SK-N-SH (cell line): Measurements from ENCODE around the gene NUAK2.
"Not testable (repeated sequence)": the region's sequence is repeated elsewhere in the genome, so short reads cannot be mapped to it uniquely, and the experiment has no call there.

ENCODE experiments used
- CHD2 ChIP-seq: fragments of 150-350 bp; IDR thresholded peaks from 2 replicates; pipeline ENCODE4 v1.6.1; 2018; ENCODE audit warnings: low read length; ENCODE audit not compliant: partially characterized antibody
- EP300 ChIP-seq, 2 experiments: IDR thresholded peaks; 2 replicates each; pipeline versions ENCODE4 v1.4.0 to v1.6.1; 2012; ENCODE audit warnings: borderline replicate concordance in 1 of 2, low read depth in 1 of 2, low read length in 1 of 2
- FOXJ3 ChIP-seq: sonication (generic); formaldehyde crosslinking; IDR thresholded peaks from 2 replicates; pipeline ENCODE4 v1.5.1; 2020; ENCODE audit warnings: mild to moderate bottlenecking, missing genetic modification reagents
- FOXM1 ChIP-seq: IDR thresholded peaks from 2 replicates; pipeline ENCODE4 v1.4.0; 2012; ENCODE audit warnings: low read depth, mild to moderate bottlenecking
- GATA2 ChIP-seq: sonication (generic); formaldehyde crosslinking; IDR thresholded peaks from 2 replicates; pipeline ENCODE4 v1.5.0; 2020; ENCODE audit warnings: mild to moderate bottlenecking, missing genetic modification reagents
- JUND ChIP-seq: IDR thresholded peaks from 2 replicates; pipeline ENCODE4 v1.4.0; 2012
- RAD21 ChIP-seq: IDR thresholded peaks from 2 replicates; pipeline ENCODE4 v1.6.1; 2012; ENCODE audit warnings: mild to moderate bottlenecking, low read length
- RFX5 ChIP-seq: IDR thresholded peaks from 2 replicates; pipeline ENCODE4 v1.6.1; 2012; ENCODE audit warnings: mild to moderate bottlenecking, improper control_type of control experiment, low read length
- RXRA ChIP-seq: IDR thresholded peaks from 2 replicates; pipeline ENCODE4 v1.4.0; 2012; ENCODE audit warnings: low read depth, mild to moderate bottlenecking, borderline replicate concordance
- TF ChIP-seq, protein P1 (sequence below): fragments of 200-600 bp; sonication (generic); IDR thresholded peaks from 2 replicates; pipeline ENCODE4 v1.6.1; 2017; ENCODE audit warnings: antibody characterized with exemption, mild to moderate bottlenecking, moderate library complexity
- TF ChIP-seq, protein P2 (sequence below): IDR thresholded peaks from 2 replicates; pipeline ENCODE4 v1.4.0; 2012; ENCODE audit warnings: low read depth, borderline replicate concordance
- TF ChIP-seq, protein P3 (sequence below): IDR thresholded peaks from 2 replicates; pipeline ENCODE4 v1.6.1; 2012; ENCODE audit warnings: mild to moderate bottlenecking, low read depth, low read length, moderate library complexity

DNA sequence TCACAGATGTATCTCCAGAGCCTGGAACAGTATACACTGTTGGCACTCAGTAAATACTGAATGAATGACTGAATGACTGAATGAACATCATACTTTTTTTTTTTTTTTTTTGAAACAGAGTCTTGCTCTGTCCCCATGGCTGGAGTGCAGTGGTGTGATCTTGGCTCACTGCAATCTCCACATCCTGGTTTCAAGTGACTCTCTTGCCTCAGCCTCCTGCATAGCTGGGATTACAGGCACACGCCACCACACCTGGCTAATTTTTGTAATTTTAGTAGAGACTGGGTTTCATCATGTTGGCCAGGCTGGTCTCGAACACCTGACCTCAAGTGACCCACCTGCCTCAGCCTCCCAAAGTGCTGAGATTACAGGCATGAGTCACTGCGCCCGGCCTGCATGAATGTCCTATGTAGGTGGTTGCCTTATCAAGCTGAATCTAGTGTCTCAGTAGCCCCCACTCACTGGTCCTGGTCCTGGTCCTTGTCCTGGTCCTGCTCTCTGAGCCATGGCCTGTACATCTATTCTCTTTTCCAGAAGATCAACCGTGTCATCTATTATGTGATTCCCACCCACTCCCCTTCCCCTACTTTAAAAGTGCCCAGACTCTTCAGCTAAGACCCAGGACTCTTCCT is 23.9 kb downstream of the NUAK2 start:
- not testable (repeated sequence) for TF ChIP-seq FOXJ3; JUND; EP300 (IDR thresholded peaks at IDR 0.05; ENCODE audit: borderline replicate concordance in 1 of 2, low read depth in 1 of 2, low read length in 1 of 2); RAD21; CHD2; RFX5; FOXM1; GATA2; RXRA
- TF ChIP-seq, protein P1, sequence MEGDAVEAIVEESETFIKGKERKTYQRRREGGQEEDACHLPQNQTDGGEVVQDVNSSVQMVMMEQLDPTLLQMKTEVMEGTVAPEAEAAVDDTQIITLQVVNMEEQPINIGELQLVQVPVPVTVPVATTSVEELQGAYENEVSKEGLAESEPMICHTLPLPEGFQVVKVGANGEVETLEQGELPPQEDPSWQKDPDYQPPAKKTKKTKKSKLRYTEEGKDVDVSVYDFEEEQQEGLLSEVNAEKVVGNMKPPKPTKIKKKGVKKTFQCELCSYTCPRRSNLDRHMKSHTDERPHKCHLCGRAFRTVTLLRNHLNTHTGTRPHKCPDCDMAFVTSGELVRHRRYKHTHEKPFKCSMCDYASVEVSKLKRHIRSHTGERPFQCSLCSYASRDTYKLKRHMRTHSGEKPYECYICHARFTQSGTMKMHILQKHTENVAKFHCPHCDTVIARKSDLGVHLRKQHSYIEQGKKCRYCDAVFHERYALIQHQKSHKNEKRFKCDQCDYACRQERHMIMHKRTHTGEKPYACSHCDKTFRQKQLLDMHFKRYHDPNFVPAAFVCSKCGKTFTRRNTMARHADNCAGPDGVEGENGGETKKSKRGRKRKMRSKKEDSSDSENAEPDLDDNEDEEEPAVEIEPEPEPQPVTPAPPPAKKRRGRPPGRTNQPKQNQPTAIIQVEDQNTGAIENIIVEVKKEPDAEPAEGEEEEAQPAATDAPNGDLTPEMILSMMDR, result not testable (repeated sequence)
- TF ChIP-seq, protein P2, sequence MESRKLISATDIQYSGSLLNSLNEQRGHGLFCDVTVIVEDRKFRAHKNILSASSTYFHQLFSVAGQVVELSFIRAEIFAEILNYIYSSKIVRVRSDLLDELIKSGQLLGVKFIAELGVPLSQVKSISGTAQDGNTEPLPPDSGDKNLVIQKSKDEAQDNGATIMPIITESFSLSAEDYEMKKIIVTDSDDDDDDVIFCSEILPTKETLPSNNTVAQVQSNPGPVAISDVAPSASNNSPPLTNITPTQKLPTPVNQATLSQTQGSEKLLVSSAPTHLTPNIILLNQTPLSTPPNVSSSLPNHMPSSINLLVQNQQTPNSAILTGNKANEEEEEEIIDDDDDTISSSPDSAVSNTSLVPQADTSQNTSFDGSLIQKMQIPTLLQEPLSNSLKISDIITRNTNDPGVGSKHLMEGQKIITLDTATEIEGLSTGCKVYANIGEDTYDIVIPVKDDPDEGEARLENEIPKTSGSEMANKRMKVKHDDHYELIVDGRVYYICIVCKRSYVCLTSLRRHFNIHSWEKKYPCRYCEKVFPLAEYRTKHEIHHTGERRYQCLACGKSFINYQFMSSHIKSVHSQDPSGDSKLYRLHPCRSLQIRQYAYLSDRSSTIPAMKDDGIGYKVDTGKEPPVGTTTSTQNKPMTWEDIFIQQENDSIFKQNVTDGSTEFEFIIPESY, result not testable (repeated sequence)
- TF ChIP-seq, protein P3, sequence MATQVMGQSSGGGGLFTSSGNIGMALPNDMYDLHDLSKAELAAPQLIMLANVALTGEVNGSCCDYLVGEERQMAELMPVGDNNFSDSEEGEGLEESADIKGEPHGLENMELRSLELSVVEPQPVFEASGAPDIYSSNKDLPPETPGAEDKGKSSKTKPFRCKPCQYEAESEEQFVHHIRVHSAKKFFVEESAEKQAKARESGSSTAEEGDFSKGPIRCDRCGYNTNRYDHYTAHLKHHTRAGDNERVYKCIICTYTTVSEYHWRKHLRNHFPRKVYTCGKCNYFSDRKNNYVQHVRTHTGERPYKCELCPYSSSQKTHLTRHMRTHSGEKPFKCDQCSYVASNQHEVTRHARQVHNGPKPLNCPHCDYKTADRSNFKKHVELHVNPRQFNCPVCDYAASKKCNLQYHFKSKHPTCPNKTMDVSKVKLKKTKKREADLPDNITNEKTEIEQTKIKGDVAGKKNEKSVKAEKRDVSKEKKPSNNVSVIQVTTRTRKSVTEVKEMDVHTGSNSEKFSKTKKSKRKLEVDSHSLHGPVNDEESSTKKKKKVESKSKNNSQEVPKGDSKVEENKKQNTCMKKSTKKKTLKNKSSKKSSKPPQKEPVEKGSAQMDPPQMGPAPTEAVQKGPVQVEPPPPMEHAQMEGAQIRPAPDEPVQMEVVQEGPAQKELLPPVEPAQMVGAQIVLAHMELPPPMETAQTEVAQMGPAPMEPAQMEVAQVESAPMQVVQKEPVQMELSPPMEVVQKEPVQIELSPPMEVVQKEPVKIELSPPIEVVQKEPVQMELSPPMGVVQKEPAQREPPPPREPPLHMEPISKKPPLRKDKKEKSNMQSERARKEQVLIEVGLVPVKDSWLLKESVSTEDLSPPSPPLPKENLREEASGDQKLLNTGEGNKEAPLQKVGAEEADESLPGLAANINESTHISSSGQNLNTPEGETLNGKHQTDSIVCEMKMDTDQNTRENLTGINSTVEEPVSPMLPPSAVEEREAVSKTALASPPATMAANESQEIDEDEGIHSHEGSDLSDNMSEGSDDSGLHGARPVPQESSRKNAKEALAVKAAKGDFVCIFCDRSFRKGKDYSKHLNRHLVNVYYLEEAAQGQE, result not testable (repeated sequence)
